ENCODE measurements around the gene IRF2BP2.

IRF2BP2 gene

GRCh38 chr1:234582681-234583301, 27.2 kb downstream of the IRF2BP2 start:
- DNase-seq, result no peak

GRCh38 chr1:234582186-234582585, 27.8 kb downstream of the IRF2BP2 start:
- no peak for DNase-seq

GRCh38 chr1:234581063-234581714, 28.8 kb downstream of the IRF2BP2 start:
- DNase-seq, result no peak

- peak; percentile 69 to 73 for DNase-seq
Measured at GRCh38 chr1:234579967-234580366, 30.0 kb downstream of the IRF2BP2 start.

- no peak for DNase-seq
Measured at GRCh38 chr1:234578735-234579134, 31.2 kb downstream of the IRF2BP2 start.

GRCh38 chr1:234578087-234578486, 31.9 kb downstream of the IRF2BP2 start:
- no peak for DNase-seq

GRCh38 chr1:234573711-234574299, 36.2 kb downstream of the IRF2BP2 start:
- no peak for DNase-seq

GRCh38 chr1:234572966-234573365, 37.0 kb downstream of the IRF2BP2 start:
- no peak for DNase-seq

GRCh38 chr1:234571702-234572101, 38.3 kb downstream of the IRF2BP2 start:
- no peak for DNase-seq

GRCh38 chr1:234570329-234571120, 39.5 kb downstream of the IRF2BP2 start:
- no peak for DNase-seq

- DNase-seq, result no peak
Measured at GRCh38 chr1:234568345-234568744, 41.6 kb downstream of the IRF2BP2 start.

GRCh38 chr1:234565132-234565531, 44.8 kb downstream of the IRF2BP2 start:
- DNase-seq, result no peak

GRCh38 chr1:234564035-234565029, 45.6 kb downstream of the IRF2BP2 start:
- no peak for DNase-seq

GRCh38 chr1:234562334-234562733, 47.6 kb downstream of the IRF2BP2 start:
- DNase-seq, result no peak

- DNase-seq, result no peak
Measured at GRCh38 chr1:234561319-234561718, 48.7 kb downstream of the IRF2BP2 start.

- DNase-seq, result no peak
Measured at GRCh38 chr1:234559902-234560676, 49.9 kb downstream of the IRF2BP2 start.

- no peak for DNase-seq
Measured at GRCh38 chr1:234559152-234559901, 50.7 kb downstream of the IRF2BP2 start.

- DNase-seq, result no peak
Measured at GRCh38 chr1:234558330-234558836, 51.6 kb downstream of the IRF2BP2 start.

GRCh38 chr1:234556245-234556943, 53.6 kb downstream of the IRF2BP2 start:
- no peak for DNase-seq

Measured in Kasumi-1 (cell line).